Nucleus accumbens (tissue), 56 donors: ENCODE data around the gene NACAD.
A peak's percentile ranks its signal among the peaks of the same experiment; 100 is the strongest.

Experiments used
- DNase-seq, 56 donors: peaks; one replicate each; lab custom pipeline; 2025; lab: John Stamatoyannopoulos, UW

NACAD gene

GRCh38 chr7:45088821-45089340 is at the start of gene NACAD:
TSS of gene NACAD (minus strand) at chr7:45088969. CDS start at chr7:45088894, 75 bp downstream.
- peak; percentile 67 to 99 (median 96) for DNase-seq

GRCh38 chr7:45136106-45137060 is 47.6 kb upstream of the NACAD start:
- DNase-seq: peak in 49 of 56 donors; percentile 3 to 71 (median 33)

- DNase-seq: no peak
Observed at GRCh38 chr7:45133877-45134276, 45.1 kb upstream of the NACAD start.

GRCh38 chr7:45133352-45133751 is 44.6 kb upstream of the NACAD start:
- DNase-seq: no peak

GRCh38 chr7:45132708-45133320 is 44.0 kb upstream of the NACAD start:
- no peak for DNase-seq

- DNase-seq: no peak
Observed at GRCh38 chr7:45131891-45132290, 43.1 kb upstream of the NACAD start.

GRCh38 chr7:45130910-45131309 is 42.1 kb upstream of the NACAD start:
- no peak for DNase-seq

GRCh38 chr7:45129906-45130305 is 41.1 kb upstream of the NACAD start:
- DNase-seq: no peak

GRCh38 chr7:45129181-45129800 is 40.5 kb upstream of the NACAD start:
- no peak for DNase-seq

GRCh38 chr7:45126920-45127319 is 38.2 kb upstream of the NACAD start:
- no peak for DNase-seq

GRCh38 chr7:45126201-45126600 is 37.4 kb upstream of the NACAD start:
- no peak for DNase-seq

GRCh38 chr7:45125193-45125904 is 36.6 kb upstream of the NACAD start:
- no peak for DNase-seq

GRCh38 chr7:45123913-45124710 is 35.3 kb upstream of the NACAD start:
- DNase-seq: no peak

- DNase-seq: no peak
Observed at GRCh38 chr7:45122975-45123860, 34.4 kb upstream of the NACAD start.

- no peak for DNase-seq
Observed at GRCh38 chr7:45119550-45119949, 30.8 kb upstream of the NACAD start.

GRCh38 chr7:45118889-45119331 is 30.1 kb upstream of the NACAD start:
- DNase-seq: no peak

- no peak for DNase-seq
Observed at GRCh38 chr7:45118292-45118691, 29.5 kb upstream of the NACAD start.

GRCh38 chr7:45117582-45117981 is 28.8 kb upstream of the NACAD start:
- DNase-seq: no peak
